HCT116 (cell line): ENCODE results near the gene SEMA4C. TPM values are rescaled to one million over a fixed set of nuclear protein-coding genes. Genes with fewer than 3 reads are reported as not detected.

ENCODE experiments used
- ATAC-seq: fragments of 200-7000 bp; cut with Tn5 transposase; 2 replicates; pipeline ENCODE4 v1.9.1; 2020; ENCODE audit warnings: mild to moderate bottlenecking, moderate library complexity
- BruUV-seq: library from RNA; stranded (reverse); fragments of 400-500 nt; replicated peaks from 2 replicates; lab custom pipeline; 2021; lab: Mats Ljungman, UMichigan
- CTCF ChIA-PET: fragments of 300-600 bp; sonication (Branson Sonifier 250); formaldehyde crosslinking; loops from one replicate; lab custom pipeline; 2021; ENCODE audit warnings: antibody characterized with exemption; lab: Charles Lee
- POLR2A ChIA-PET: fragments of 300-600, 350-600 bp; sonication (Branson Sonifier 250); formaldehyde crosslinking; loops from one replicate; lab custom pipeline; 2021; ENCODE audit warnings: antibody characterized with exemption; lab: Charles Lee
- RAD21 ChIA-PET, 2 experiments: fragments of 300-600 bp; sonication (Branson Sonifier 250); formaldehyde crosslinking; loops; one replicate each; lab custom pipeline; 2023; ENCODE audit warnings: low total read pairs in 2 of 2; ENCODE audit not compliant: uncharacterized antibody in 2 of 2, unreplicated experiment in 2 of 2, low non-redundant PET in 1 of 2; lab: Charles Lee
- DNase-seq: peaks from one replicate; pipeline ENCODE4 v3.0.0-alpha.2; 2010; ENCODE audit warnings: low read depth, low spot score
- H2AFZ ChIP-seq: fragments of 200-600 bp; shearing (Covaris generic), sonication (generic); 2 replicates; pipeline ENCODE4 v1.6.1; 2017; ENCODE audit warnings: low read depth, mixed run types, mixed read lengths, antibody characterized with exemption, low read length; ENCODE audit not compliant: poor library complexity, severe bottlenecking
- H3K27ac ChIP-seq: 2 replicates; pipeline ENCODE4 v1.5.1; 2012; ENCODE audit warnings: low read depth, low read length
- H3K27me3 ChIP-seq: fragments of 200-600 bp; sonication (generic); 2 replicates; pipeline ENCODE4 v1.6.1; 2016; ENCODE audit warnings: mixed run types, low read length, mixed read lengths; ENCODE audit not compliant: insufficient read depth
- H3K36me3 ChIP-seq, 2 experiments: fragments of 200-500 bp in 1 of 2; fragments of 200-600 bp in 1 of 2; sonication (Bioruptor generic) in 1 of 2; sonication (generic) in 1 of 2; 2 replicates each; pipeline versions ENCODE4 v1.5.1 to v1.6.1; 2014 to 2016; ENCODE audit warnings: low read length in 2 of 2, inconsistent platforms in 1 of 2, mixed read lengths in 1 of 2, mixed run types in 1 of 2; ENCODE audit not compliant: insufficient read depth in 2 of 2, control insufficient read depth in 1 of 2
- H3K4me1 ChIP-seq, 2 experiments: fragments of 200-600 bp in 1 of 2; sonication (generic) in 1 of 2; 2 replicates each; pipeline versions ENCODE4 v1.5.1 to v1.6.1; 2012 to 2017; ENCODE audit warnings: low read length in 2 of 2, inconsistent platforms in 1 of 2, mild to moderate bottlenecking in 1 of 2, mixed read lengths in 1 of 2, mixed run types in 1 of 2, moderate library complexity in 1 of 2; ENCODE audit not compliant: insufficient read depth in 2 of 2, control insufficient read depth in 1 of 2
- H3K4me2 ChIP-seq: fragments of 200-600 bp; sonication (generic); 2 replicates; pipeline ENCODE4 v1.6.1; 2017; ENCODE audit warnings: mixed run types, low read length, mixed read lengths
- H3K4me3 ChIP-seq, 2 experiments: fragments of 200-600 bp in 1 of 2; sonication (generic) in 1 of 2; replicated peaks in 1 of 2; 2 replicates each; pipeline ENCODE4 v1.5.1; 2011 to 2016; ENCODE audit warnings: low read length in 2 of 2, control low read depth in 1 of 2, low read depth in 1 of 2, mild to moderate bottlenecking in 1 of 2, mixed read lengths in 1 of 2, mixed run types in 1 of 2
- H3K79me2 ChIP-seq: fragments of 200-600 bp; sonication (generic); 2 replicates; pipeline ENCODE4 v1.6.1; 2017; ENCODE audit warnings: mild to moderate bottlenecking, mixed run types, low read length, moderate library complexity, mixed read lengths; ENCODE audit not compliant: insufficient read depth
- H3K9ac ChIP-seq: fragments of 200-600 bp; sonication (generic); 2 replicates; pipeline ENCODE4 v1.6.1; 2016; ENCODE audit warnings: low read length, mixed read lengths
- H3K9me2 ChIP-seq: fragments of 200-600 bp; sonication (generic), shearing (Covaris generic); 2 replicates; pipeline ENCODE4 v1.6.1; 2017; ENCODE audit warnings: mixed run types, mild to moderate bottlenecking, moderate library complexity; ENCODE audit not compliant: insufficient read depth
- H3K9me3 ChIP-seq, 2 experiments: fragments of 200-500 bp in 1 of 2; fragments of 200-600 bp in 1 of 2; sonication (Bioruptor generic) in 1 of 2; sonication (generic) in 1 of 2; 2 replicates each; pipeline ENCODE4 v1.6.1; 2014 to 2017; ENCODE audit warnings: low read length in 2 of 2, mixed read lengths in 2 of 2, inconsistent platforms in 1 of 2, low read depth in 1 of 2, mild to moderate bottlenecking in 1 of 2, mixed run types in 1 of 2, moderate library complexity in 1 of 2; ENCODE audit not compliant: control insufficient read depth in 1 of 2, insufficient read depth in 1 of 2
- H4K20me1 ChIP-seq: fragments of 200-600 bp; sonication (generic), shearing (Covaris generic); 2 replicates; pipeline ENCODE4 v1.6.1; 2017; ENCODE audit warnings: mixed run types, mild to moderate bottlenecking, moderate library complexity; ENCODE audit not compliant: insufficient read depth
- ATF3 ChIP-seq: IDR thresholded peaks from 2 replicates; pipeline ENCODE4 v1.6.1; 2012
- ELF1 ChIP-seq: IDR thresholded peaks from 2 replicates; pipeline ENCODE4 v1.6.1; 2012; ENCODE audit warnings: low read depth, borderline replicate concordance
- FOSL1 ChIP-seq: IDR thresholded peaks from 2 replicates; pipeline ENCODE4 v1.6.1; 2012; ENCODE audit warnings: low read depth
- intact Hi-C: fragments of 100-400 bp; cut with micrococcal nuclease; formaldehyde crosslinking; loops from 2 replicates; pipeline ENCODE4 v1.10.0; 2022
- total RNA-seq: library from RNA; stranded (reverse); gene quantifications from one replicate; pipeline ENCODE4 v1.2.1, GENCODE V29; 2021; ENCODE audit not compliant: unreplicated experiment

SEMA4C gene
- total RNA-seq, 1 experiment from 2014 or later = 25.4 TPM

- Histone ChIP-seq H3K4me1 (peaks cover 9 to 20% of the 10 kb centered on the region in 2 experiments), H3K9me2 (no peaks in the 10 kb centered on the region), H3K4me3 (no peak overlapping the region), H3K27me3 (no peaks in the 10 kb centered on the region), H3K9ac (no peak overlapping the region), H3K27ac (no peak overlapping the region), H3K36me3 (peaks cover 28 to 29% of the 10 kb centered on the region in 2 experiments), H3K4me2 (no peak overlapping the region), H3K9me3 (no peaks in the 10 kb centered on the region), H3K79me2 (peaks cover 19% of the 10 kb centered on the region), H2AFZ (no peak overlapping the region), H4K20me1 (no peaks in the 10 kb centered on the region)
- ChIA-PET CTCF (interaction anchor here (1.1 kb wide), 1 partner anchor 91 kb away, joined by 3 read pairs; no protein-coding TSS in a partner anchor), POLR2A (no interaction called here), RAD21 (no interaction called here)
- ATAC-seq = no peak
- intact Hi-C loops = no loop called here
- TF ChIP-seq ATF3 = no peak
- no peak for DNase-seq
- no TSS peak for BruUV-seq
These were observed 9.5 kb downstream of the SEMA4C start for GRCh38 chr2:96860065-96861029.

DNA sequence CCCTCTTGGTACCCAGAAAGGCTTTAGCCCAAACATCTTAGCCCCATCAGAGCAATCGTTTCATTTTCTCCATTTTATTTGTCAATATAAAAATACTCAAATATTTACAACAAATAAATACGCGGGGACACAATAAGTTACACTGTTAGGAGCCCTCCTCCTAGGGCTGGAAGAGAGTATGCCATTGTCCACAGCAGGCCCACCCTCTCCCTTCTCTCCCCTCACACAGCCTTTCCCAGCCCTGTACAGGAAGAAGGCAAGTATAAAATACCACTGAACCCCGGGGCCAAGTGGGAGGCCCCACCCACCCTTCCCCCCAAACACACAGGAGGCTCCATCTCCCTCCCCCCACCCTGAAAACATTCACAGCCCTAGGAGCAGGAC is 10.2 kb downstream of the SEMA4C start:
- POLR2A ChIA-PET = no interaction called here
- Histone ChIP-seq H3K79me2 (peaks cover 24% of the 10 kb centered on the region), H3K9ac (no peak overlapping the region), H4K20me1 (no peaks in the 10 kb centered on the region), H3K4me1 (peaks cover 9 to 20% of the 10 kb centered on the region in 2 experiments), H3K4me3 (no peak overlapping the region), H3K27me3 (no peaks in the 10 kb centered on the region), H3K27ac (no peak overlapping the region; the same call in 1 of the 2 replicates), H2AFZ (no peak overlapping the region), H3K4me2 (no peak overlapping the region), H3K9me3 (no peaks in the 10 kb centered on the region), H3K36me3 (peaks cover 28 to 29% of the 10 kb centered on the region in 2 experiments), H3K9me2 (no peaks in the 10 kb centered on the region)
- CTCF ChIA-PET = no interaction called here
- RAD21 ChIA-PET = interaction anchor here in 1 of 2 experiments (2.4 kb wide), 1 partner anchor 9 kb away, joined by 6 read pairs; no protein-coding TSS in a partner anchor
- DNase-seq (no peak), ATAC-seq (no peak)
- intact Hi-C loops = loop anchor here (2.0 kb wide), 1 partner anchor 253 kb away; the partner anchor contains the start of gene ANKRD36
- BruUV-seq = no TSS peak
- TF ChIP-seq ELF1 (no peak), FOSL1 (no peak)
